HG03066 (cell line): ENCODE measurements around the gene ENTPD8.
A peak's percentile ranks its signal among the peaks of the same experiment; 100 is the strongest.
"Not testable (repeated sequence)": the region's sequence is repeated elsewhere in the genome, so short reads cannot be mapped to it uniquely, and the experiment has no call there.

Source experiments
- ATAC-seq: cut with Tn5 transposase; IDR thresholded peaks from one replicate; pipeline ENCODE4 v1.9.1; 2021; ENCODE audit warnings: low read depth; ENCODE audit not compliant: unreplicated experiment

The ENTPD8 gene

GRCh38 chr9:137477778-137478612, 36.8 kb upstream of the ENTPD8 start:
- no peak for ATAC-seq

GRCh38 chr9:137476856-137477255, 35.7 kb upstream of the ENTPD8 start:
- no peak for ATAC-seq

- no peak for ATAC-seq
Measured at GRCh38 chr9:137475666-137476065, 34.5 kb upstream of the ENTPD8 start.

GRCh38 chr9:137474271-137474670, 33.1 kb upstream of the ENTPD8 start:
- ATAC-seq, result no peak

GRCh38 chr9:137470785-137471184, 29.6 kb upstream of the ENTPD8 start:
- no peak for ATAC-seq

GRCh38 chr9:137467896-137468295, 26.7 kb upstream of the ENTPD8 start:
- no peak for ATAC-seq

- no peak for ATAC-seq
Measured at GRCh38 chr9:137467161-137467581, 26.0 kb upstream of the ENTPD8 start.

- ATAC-seq, result not testable (repeated sequence)
Measured at GRCh38 chr9:137466389-137467085, 25.4 kb upstream of the ENTPD8 start.

GRCh38 chr9:137465720-137466388, 24.7 kb upstream of the ENTPD8 start:
- no peak for ATAC-seq

GRCh38 chr9:137465000-137465719, 24.0 kb upstream of the ENTPD8 start:
- no peak for ATAC-seq

- no peak for ATAC-seq
Measured at GRCh38 chr9:137464291-137464999, 23.3 kb upstream of the ENTPD8 start.

GRCh38 chr9:137463931-137464290, 22.8 kb upstream of the ENTPD8 start:
- no peak for ATAC-seq

- ATAC-seq, result no peak
Measured at GRCh38 chr9:137462986-137463930, 22.1 kb upstream of the ENTPD8 start.

GRCh38 chr9:137462396-137462985, 21.3 kb upstream of the ENTPD8 start:
- no peak for ATAC-seq

GRCh38 chr9:137461663-137462395, 20.7 kb upstream of the ENTPD8 start:
- ATAC-seq, result peak; percentile 46

GRCh38 chr9:137461316-137461662, 20.1 kb upstream of the ENTPD8 start:
- ATAC-seq, result no peak

- ATAC-seq, result no peak
Measured at GRCh38 chr9:137460363-137461315, 19.5 kb upstream of the ENTPD8 start.
